CD4-positive, alpha-beta T cell treated with Interleukin-15 for 1 hour (primary cell): ENCODE measurements around the gene B4GALNT3.
"Not testable (repeated sequence)": the region's sequence is repeated elsewhere in the genome, so short reads cannot be mapped to it uniquely, and the experiment has no call there.

Source experiments
- DNase-seq: peaks from one replicate; pipeline ENCODE4 v3.0.0-alpha.2; 2020

Gene B4GALNT3

DNA sequence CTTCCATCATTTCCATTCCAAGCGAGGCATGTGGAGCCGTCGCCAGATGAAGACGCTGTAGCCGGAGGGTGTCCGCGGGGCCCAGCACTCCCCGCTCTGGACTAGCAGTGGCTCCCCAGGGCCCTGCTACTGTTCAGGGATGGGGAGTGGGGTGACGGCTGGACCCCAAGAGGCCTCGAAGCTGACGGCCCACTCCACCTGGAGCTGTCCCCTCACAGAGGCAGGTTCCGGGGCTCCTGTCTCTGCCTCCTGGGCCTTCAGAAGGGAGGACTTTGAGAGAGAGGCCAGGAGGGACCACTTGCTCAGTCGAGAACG, 101.6 kb downstream of the B4GALNT3 start:
- DNase-seq, result no peak

DNA sequence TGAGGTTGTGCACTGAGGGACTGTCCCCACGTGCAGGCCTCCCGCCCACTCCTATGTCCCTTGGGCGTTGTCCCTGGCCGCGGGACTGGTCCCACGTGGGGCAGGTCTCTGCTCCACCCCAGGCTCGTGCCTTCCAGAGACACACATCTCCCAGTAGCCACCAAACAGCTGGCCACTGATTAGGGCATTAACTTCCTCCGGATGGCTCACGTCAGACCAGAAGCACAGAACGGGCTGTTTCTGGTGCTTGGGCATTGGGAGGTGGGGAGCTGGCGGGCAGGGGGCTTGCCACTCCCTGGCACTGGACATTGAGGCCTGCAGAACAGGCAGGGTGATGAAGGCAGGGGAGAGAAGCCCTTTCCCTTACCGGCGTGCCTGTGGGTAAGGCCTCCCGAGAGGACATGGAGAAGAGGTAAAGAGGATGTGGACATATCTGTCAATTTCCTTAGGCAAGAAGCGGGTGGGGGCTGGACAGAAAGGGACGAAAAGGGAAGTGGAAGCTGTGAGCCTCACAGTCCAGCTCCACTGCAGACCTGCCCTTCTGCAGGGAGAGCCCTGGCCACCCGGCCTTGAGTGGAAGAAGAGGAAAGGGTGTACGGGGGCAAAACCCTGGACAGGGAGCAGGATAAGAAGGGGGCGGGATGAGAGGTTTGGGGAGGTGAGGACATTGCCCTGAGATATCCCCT, 102.3 kb downstream of the B4GALNT3 start:
- peak; percentile 48 for DNase-seq

DNA sequence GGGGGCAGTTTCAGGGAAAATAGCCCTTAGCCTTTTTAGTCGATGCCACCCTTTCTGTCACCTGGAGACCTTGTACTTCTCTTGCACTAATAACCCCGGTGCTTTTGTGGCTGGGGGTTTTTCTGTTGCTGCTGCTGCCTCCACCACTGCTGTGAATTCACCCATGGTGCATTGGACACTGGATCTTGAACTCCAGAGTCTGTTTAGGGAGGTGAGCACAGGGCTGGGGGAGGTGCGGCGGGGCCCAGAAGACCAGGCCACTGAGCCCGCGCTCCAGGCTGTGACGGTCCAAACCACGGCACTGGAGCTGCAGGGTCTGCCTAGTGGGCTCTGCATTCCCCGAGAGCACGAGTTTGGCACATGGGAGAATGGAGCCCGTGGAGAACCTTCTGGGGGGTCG, 102.9 kb downstream of the B4GALNT3 start:
- no peak for DNase-seq

DNA sequence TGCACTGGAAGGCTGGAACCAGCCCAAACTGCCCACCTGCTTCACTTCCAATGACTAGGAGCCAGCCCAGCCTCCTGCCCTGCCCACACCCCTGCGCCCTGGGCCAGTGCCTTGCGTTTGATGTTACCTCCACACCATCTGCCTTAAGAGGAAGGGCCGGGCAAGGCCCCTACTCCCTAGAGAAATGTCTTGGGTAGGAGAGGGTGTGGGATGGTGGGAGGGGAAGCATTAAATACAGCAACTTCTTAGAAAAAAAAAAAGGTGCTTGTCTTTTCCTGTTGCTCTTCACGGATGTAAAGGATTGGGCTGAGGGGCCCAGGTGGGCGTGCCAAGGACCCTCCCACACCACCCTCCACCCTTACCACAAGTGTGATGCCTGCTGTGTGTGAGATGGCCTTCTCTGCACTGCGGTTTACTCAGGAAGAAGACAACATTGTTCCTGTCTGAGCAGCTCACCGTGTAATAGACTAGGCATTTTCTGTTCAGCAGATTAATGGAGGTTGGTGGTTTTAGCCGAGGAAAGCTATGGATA, 103.6 kb downstream of the B4GALNT3 start:
- DNase-seq, result peak; percentile 69

DNA sequence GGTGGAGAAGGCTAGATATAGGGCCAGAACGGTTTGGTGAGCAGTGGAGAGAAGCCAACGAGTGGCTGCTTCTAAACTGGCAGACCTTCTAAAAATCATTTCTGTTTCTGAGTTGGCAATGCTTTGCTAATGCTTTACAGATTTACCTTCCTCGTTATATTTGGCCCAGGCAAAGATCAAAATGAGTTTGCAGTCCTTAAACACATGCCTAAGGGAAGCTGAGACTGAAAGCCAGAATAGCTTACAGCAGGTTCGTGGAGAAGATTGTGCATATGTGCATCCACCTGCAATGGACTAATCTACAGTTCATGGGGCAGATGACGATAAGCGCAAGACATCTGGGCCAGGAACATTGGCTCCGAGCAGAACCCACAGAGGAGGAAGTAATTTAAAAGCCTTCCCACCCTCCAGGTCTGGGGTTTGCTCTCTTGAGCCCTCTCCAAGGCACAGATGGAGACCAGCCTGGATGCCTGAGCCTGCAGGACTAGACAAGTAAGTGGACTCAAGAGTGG, 104.1 kb downstream of the B4GALNT3 start:
- no peak for DNase-seq

DNA sequence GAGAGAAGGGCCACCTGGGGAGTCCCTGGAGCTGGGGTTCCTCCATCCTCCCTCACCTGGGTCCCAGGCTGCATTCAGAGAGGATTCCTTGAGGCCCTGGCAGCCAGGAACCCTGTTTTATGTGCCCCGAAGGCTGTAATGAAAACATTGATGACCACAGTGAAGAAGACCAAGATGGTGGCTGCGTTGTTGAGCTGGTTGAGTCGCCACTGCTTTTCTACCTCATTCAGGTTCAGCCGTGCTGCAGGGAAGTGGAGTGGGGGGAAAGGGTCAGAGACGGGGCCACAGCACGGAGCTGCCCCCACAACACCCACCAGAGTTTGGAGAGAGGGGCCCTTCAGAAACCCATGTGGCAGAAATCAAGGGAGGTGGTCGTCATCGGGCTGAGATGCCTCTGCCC, 105.4 kb downstream of the B4GALNT3 start:
- no peak for DNase-seq

DNA sequence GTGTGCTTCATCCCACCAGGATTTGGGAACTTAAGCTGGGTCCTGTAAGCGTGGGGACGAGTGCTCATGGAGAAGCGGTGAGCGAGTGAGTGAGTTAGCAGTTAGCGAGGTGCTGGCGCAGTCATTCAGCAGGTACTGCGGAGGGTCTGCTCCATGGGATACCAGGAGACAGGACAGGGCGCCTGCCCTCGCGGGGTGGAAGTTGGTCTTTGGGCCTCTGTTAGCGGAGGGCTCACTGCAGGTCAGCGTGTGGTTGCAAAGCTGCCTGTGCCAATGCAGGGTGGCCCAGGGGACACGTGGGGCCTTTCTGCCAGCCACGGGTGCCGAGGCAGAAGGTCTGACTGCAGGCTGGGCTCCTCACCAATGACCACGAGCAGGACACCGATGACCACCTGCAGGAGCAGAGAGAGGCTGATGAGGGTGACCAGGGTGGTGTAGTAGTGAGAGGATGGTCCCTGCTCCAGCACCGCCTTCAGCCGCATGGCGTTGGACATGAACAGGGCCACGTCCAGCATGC, 105.9 kb downstream of the B4GALNT3 start:
- no peak for DNase-seq

DNA sequence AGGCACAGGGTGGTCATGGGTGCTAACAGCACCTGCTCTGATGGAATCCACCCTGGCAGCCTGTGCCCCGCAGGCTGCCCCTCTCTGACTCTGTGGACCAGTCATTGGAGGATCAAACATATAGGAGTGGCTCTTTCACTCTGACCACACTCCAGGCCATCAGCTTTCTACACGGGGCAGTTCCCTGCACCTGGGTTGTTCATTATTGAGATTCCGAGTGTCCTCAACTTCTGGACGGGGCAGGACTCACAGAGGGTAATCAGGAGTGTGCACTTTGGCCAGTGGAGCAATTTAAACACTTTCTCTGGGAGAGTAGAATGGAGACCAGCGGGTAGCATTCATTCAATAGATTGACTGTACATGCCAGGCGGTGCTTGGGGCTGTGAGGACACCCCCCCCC, 108.7 kb downstream of the B4GALNT3 start:
- DNase-seq, result no peak

DNA sequence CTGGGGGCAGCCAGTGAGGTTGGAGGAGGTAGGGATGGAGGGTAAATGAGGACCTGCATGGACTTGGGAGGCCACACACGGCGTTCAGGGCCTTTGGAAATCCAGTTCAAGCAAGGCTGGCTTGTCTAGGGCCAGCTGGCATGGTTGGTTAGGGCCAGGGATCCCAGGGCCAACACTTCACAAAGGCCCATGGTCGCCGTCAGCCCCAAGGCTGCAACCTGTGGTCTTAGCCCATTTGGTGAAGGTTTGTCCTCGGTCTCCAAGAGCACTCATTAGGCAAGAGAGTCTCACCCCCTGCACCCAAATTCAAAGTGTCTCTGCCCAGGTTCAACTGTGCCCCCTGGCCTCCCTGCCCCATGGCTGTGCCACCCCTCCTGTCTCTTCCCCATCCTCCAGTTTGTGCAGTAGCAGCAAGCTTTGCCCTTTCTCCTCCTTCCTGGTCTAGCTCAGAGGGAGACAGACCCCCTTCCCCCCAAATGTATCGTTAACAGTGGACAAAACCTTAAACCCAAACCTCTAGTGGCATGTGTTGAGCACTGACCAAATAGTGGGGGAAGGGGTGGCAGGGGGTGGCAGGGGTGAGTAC, 109.4 kb downstream of the B4GALNT3 start:
- no peak for DNase-seq

DNA sequence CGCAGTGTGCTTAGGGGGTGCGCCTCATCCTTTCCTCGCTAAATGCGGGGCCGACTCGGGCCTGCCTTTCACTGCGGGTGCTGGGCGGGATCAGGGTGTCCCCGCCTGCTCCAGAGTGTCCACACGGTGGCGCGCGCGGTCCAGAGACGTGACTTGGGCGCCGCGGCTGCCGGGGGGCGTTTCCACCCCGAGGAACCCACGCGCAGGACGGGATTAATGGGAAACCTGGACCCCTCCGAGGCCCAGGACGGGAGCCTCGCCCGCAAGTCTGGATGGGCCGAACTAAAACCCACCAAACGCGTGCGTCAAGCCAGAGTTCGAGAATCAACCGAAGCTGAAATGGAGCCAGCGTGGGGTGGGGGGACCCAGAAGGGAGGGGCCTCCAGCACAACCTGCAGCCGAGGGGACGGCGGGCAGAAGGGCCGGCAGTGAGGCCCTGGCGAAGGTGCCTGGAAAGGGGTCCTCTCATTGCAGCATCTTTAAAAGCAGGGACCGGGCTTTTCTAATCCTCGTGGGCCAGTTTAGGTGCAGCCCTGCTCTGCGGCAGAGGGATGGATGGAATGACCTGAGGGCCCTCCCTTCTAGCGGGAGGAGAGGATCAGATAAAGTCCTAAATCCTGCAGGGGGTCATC, 110.2 kb downstream of the B4GALNT3 start:
- peak; percentile 81 for DNase-seq

DNA sequence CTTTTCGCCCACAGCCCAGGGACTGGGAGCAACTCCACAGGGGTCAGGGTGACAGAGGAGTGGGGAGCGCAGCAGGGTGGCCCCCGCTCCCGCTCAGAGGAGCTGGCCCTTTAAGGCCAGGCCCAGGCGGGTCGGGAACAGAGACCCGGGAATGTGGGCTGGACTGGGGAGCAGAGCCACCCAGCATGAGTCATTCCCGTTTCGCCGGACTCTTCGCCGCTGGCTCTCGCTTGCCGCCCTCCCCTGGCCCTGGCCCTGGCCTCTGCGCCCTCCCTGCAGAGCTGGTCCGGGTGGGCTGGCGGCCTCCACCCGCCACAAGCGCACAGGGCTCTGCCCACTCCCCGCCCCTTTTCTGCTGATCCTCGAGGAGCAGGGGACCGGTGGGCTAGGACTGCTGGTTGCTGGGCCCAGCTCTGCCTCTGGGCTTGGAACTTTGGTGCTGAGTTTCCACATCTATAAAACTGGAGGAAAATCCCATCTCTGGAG, 110.7 kb downstream of the B4GALNT3 start:
- DNase-seq, result no peak

DNA sequence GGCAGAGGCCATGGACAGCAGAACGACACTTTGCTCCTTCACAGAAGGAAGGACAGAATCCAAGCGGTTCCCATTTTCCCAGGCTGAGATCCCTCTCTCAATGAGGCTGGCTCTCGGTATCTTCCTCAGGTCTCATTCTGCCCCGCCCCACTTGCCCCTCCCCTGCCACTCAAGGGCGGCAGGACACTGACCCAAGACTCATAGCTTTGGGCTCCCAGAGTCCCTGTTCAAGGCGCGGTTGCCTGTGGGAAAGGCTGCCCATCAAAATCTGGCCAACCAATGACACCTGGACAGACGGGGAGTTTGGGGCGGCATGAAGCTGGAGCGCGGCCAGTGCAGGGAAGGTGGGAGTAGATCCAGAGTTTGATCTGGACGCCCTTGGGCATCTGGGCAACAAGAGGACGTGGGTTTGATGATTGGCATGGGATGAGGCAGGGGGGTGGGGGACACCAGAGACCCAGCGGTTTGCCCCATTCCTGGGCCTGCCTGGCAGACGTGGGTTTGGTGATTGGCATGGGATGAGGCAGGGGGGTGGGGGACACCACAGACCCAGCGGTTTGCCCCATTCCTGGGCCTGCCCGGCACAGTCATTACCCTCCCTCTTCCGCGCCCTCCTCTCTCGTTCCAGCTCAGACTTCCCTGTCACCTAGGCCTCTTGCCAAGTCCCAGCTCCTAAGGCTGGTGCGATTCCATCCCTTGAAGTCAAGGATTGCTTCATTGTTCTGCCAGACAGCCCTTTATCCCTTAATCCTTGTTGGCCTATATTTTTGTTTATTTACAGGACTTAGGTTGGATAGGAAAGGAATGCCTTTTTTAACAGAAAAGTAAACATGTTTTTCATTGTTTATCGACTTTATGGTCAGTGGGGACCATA, 111.4 kb downstream of the B4GALNT3 start:
- DNase-seq, result no peak

DNA sequence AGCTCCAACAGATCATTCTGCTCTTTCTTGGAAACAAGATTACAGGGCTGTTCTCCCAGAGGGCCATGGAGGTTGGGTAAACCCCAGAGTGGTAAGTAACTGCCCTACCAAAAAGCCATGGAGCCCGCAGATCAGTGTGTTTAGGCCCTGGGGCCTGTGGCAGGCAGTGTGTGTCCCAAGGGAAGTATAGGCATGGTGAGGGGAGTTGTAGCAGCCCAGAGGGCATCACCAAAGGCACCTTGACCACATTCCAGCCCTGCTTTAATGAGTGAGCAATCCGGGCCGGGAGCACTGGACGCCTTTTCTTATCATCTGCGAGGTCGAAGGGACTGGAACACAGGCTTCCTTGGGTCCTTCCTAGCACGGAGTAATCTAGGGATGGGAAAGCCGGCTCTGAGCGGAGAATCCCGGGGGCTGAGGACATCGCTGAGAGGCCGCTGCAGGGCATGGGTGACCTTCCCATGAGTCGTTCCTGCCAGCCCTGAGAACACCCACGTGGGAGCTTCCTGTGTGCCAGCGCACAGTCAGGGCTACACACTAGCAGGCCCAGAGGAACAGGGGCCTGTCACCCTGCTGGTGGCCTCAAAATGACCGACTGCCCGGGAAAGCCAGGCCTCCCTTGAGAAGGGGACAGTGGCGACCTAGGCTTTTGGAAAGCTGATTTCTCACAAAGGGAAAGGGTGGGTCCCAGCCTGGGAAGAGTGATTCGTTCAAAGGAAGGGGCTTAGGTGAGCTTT, 112.2 kb downstream of the B4GALNT3 start:
- DNase-seq, result no peak

DNA sequence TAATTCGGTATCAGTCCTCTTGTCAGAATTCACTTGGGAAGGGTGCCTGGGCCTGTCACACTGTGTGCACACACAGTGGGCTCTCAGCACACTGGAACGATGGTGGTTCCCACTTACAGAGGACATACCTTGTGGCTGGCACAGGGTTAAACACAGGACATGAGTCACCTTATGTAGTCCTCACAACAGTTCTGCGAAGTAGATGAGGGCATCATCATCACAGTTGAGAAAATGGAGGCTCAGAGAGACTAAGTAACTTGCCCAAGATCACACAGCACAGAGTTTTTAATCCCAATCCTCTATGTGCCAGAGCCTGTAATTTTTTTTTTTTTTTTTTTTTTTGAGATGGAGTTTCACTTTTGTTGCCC, 112.8 kb downstream of the B4GALNT3 start:
- DNase-seq, result no peak

DNA sequence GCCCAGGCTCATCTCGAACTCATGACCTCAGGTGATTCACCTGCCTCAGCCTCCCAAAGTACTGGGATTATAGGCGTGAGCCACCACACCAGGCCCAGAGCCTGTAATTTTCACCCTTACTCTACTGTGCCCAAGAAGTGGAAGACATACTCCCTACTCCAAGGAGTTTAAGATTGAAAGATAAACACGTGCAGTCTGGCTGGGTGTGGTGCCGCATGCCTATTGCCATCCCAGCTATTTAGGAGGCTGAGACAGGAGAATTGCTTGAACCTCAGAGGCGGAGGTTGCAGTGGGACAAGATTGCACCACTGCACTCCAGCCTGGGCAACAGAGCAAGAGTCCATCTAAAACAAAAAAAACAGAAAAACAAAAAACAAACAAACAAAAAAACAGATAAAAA, 113.5 kb downstream of the B4GALNT3 start:
- DNase-seq, result no peak

DNA sequence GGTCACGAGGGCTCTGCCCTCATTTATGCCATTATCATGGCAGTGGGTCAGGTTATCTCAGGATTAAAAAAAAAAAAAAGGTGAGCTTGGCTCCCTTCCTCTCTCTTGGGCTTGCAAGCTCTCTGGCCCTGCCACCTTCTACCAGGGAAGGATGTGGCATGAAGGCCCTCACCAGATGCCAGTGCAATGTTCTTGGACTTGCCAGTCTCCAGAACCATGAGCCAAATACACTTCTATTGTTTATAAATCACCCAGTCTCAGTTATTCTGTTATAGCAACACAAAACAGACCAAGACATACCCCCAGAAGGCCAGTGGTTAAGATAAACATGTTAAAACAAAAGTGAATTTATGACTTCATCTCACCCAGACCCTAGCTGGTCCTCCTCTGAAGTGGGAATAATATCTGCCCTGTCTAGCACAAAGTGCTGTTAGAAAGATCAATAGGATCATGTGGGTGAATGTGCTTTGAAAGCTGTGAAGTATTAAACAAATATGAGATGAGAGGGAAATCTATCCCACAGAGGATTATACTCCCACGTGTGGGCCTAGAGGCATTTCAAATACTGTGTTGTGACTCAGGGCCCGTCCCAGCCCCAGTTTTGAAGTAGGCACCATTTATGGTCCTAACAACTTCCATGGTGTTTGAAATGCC, 114.9 kb downstream of the B4GALNT3 start:
- no peak for DNase-seq

DNA sequence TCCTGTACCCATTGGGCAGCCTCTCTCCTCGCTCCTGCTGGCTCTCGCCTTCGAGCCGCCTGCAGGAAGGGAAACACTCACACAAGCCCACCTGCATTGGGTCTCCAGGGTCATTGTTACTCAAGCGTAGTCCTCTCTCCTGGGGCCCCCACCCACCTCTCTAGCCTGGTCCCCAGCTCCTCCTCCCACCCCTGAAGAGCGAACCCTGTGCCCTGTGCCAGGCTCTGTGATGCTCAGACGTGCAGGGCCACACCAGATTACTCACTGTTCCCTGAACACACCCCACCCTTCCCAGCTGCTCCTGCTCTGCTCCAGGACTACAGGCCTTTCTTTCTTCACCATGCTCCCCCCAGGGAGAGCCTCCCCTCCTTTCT, 115.4 kb downstream of the B4GALNT3 start:
- DNase-seq, result no peak

DNA sequence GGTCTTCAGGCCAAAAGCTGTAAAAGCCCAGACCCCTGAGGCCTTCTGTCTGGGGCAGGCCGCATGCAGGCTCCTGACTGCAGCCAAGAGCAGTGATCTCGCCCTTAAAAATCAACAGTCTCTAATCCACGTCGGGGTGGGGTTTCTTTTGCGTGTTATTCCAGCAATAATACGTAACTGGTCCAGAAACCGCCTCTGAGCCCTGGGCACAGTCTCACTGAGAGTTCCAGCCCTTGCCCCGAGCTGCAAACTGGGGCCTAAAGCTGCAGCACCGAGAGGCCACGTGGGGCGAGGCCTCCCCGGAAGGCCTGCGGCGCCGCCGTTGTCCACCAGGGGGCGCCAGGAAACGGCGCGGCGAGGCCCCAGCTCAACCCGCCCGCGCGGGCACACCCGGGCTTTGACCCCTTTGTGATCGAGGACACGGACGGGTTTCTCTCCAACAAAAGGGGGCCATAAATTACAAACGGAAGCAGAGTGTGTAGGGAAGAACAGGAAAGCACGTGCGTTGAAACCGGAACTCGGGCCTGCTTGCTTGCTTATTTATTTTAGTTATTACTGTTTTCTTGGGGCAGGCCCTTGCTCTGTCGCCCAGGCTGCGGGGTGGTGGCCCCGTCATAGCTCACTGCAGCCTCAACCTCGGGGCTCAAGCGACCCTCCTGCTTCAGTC, 116.3 kb downstream of the B4GALNT3 start:
- peak; percentile 75 for DNase-seq

DNA sequence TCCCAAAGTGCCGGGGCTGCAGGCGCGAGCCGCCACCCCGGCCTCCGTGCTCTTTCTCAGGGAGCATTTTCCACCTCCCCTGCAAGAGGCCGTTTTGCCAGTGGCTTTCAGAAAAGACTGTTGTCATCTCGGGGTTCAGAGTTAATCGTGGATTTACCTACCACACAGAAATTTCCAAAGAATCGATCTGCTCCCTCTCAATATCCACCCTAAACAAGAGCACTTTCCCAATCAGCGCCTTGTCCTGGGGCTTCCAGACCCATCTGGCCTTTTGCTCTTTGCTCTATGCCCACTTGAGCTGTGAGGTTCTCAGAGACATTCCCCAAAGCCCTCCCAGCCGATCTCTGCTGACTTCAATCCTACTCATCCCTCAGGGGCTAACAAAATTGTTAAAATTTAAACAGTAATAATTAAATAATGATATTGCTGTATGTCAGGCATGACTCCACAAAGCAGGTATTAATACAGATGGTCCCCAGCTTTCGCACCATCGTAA, 116.9 kb downstream of the B4GALNT3 start:
- DNase-seq, result no peak

DNA sequence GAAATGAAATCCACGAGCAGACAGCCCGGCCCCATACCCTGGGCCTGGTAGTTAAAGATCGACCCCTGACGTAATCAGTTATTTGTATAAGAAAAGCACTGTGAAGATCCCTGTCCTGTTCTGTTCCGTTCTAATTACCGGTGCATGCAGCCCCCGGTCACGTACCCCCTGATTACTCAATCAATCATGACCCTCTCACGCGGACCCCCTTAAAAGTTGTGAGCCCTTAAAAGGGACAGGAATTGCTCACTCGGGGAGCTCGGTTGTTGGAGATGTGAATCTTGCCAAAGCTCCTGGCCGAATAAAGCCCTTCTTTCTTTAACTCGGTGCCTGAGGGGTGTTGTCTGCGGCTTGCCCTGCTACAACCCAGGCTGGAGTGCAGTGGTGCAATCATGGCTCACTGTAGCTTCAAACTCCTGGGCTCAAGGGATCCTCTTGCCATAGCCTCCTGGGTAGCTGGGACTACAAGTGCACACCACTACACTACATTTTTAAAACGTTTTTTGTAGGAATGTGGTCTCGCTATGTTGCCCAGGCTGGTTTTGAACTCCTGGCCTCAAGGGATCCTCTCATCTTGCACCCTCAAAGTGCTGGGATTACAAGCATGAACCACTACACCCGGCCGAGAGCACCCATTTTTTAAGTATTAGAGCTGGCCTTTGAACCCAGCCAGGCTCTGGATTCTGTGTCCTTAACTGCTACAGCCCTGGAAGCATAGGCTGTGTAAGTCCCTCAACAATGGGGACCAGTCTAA, 118.4 kb downstream of the B4GALNT3 start:
- DNase-seq, result not testable (repeated sequence)
